Activated CD8-positive, alpha-beta memory T cell treated with anti-CD3 and anti-CD28 coated beads, Interleukin-2, amount 50 U/mL, for 24 hours (primary cell): ENCODE measurements around the gene PPP2R5A.
"Not testable (repeated sequence)": the region's sequence is repeated elsewhere in the genome, so short reads cannot be mapped to it uniquely, and the experiment has no call there.

Experiments
- DNase-seq: peaks from one replicate; pipeline ENCODE4 v3.0.0-alpha.2; 2020; ENCODE audit errors: extremely low read depth

The PPP2R5A gene

GRCh38 chr1:212355230-212355969 is 70.2 kb downstream of the PPP2R5A start:
- no peak for DNase-seq

GRCh38 chr1:212359794-212360479 is 74.7 kb downstream of the PPP2R5A start:
- no peak for DNase-seq

- DNase-seq, result no peak
Measured at GRCh38 chr1:212364985-212365384, 79.8 kb downstream of the PPP2R5A start.

- DNase-seq, result no peak
Measured at GRCh38 chr1:212366901-212367300, 81.7 kb downstream of the PPP2R5A start.

- no peak for DNase-seq
Measured at GRCh38 chr1:212367474-212368072, 82.4 kb downstream of the PPP2R5A start.

GRCh38 chr1:212368073-212368484 is 82.9 kb downstream of the PPP2R5A start:
- no peak for DNase-seq

GRCh38 chr1:212375986-212376385 is 90.8 kb downstream of the PPP2R5A start:
- DNase-seq, result no peak

GRCh38 chr1:212377644-212378043 is 92.4 kb downstream of the PPP2R5A start:
- no peak for DNase-seq

GRCh38 chr1:212379366-212379765 is 94.2 kb downstream of the PPP2R5A start:
- DNase-seq, result no peak

- no peak for DNase-seq
Measured at GRCh38 chr1:212381397-212382035, 96.3 kb downstream of the PPP2R5A start.

GRCh38 chr1:212386029-212386428 is 100.8 kb downstream of the PPP2R5A start:
- no peak for DNase-seq

GRCh38 chr1:212388985-212389716 is 103.9 kb downstream of the PPP2R5A start:
- DNase-seq, result no peak

- DNase-seq, result not testable (repeated sequence)
Measured at GRCh38 chr1:212395678-212396437, 110.6 kb downstream of the PPP2R5A start.

- no peak for DNase-seq
Measured at GRCh38 chr1:212396638-212397037, 111.4 kb downstream of the PPP2R5A start.

- no peak for DNase-seq
Measured at GRCh38 chr1:212397171-212397570, 112.0 kb downstream of the PPP2R5A start.

GRCh38 chr1:212401042-212401441 is 115.8 kb downstream of the PPP2R5A start:
- DNase-seq, result no peak

GRCh38 chr1:212401838-212402582 is 116.8 kb downstream of the PPP2R5A start:
- no peak for DNase-seq

- DNase-seq, result no peak
Measured at GRCh38 chr1:212402666-212403321, 117.6 kb downstream of the PPP2R5A start.

- no peak for DNase-seq
Measured at GRCh38 chr1:212410231-212410820, 125.1 kb downstream of the PPP2R5A start.
